Measurements from ENCODE around the gene MADCAM1. TPM values are rescaled to one million over a fixed set of nuclear protein-coding genes. Genes with fewer than 3 reads are reported as not detected.

Gene MADCAM1
- total and polyA plus RNA-seq, 2 donors (not counting 1 experiment from before 2014, with no cell fraction given): 0.70 to 2.5 TPM

- Mint-ChIP-seq H3K27ac (no peak overlapping the region), H3K4me1 (no peaks in the 10 kb centered on the region)
Observed at GRCh38 chr19:522726-523125, 26.4 kb downstream of the MADCAM1 start.

More at GRCh38 chr19:522726-523125, 26.4 kb downstream of the MADCAM1 start:
- Histone ChIP-seq H4K20me1 (ENCODE audit: control insufficient read depth, insufficient read depth, low read length, poor library complexity, severe bottlenecking) (no peaks in the 10 kb centered on the region), H3K9me3 (ENCODE audit: control extremely low read depth in 1 of 3, control insufficient read depth in 2 of 3, insufficient read depth in 1 of 3, low read length in 2 of 3) (peaks cover 0 to 8% (median 0%) of the 10 kb centered on the region in 3 donors), H3K4me2 (replicated peaks; ENCODE audit: low read depth, low read length, poor library complexity, severe bottlenecking) (no peak overlapping the region), H3K79me2 (ENCODE audit: control insufficient read depth, insufficient read depth, low read length) (no peaks in the 10 kb centered on the region), H3K27me3 (replicated peaks in 1 of 4; ENCODE audit: control extremely low read depth in 1 of 4, control insufficient read depth in 3 of 4, insufficient read depth in 4 of 4, low read length in 3 of 4) (peaks cover 0 to 4% (median 0%) of the 10 kb centered on the region in 4 experiments), H3K4me3 (ENCODE audit: control extremely low read depth in 1 of 5, extremely low read depth in 1 of 5, insufficient read depth in 1 of 5, low read depth in 2 of 5, low read length in 4 of 5) (no peak overlapping the region), H3K36me3 (replicated peaks in 1 of 2; ENCODE audit: control extremely low read depth in 1 of 2, control insufficient read depth in 1 of 2, extremely low read depth in 1 of 2, insufficient read depth in 2 of 2, low read length in 1 of 2) (no peaks in the 10 kb centered on the region), H3K27ac (ENCODE audit: low read length in 2 of 2) (no peak overlapping the region), H3K9ac (ENCODE audit: low read length) (no peak overlapping the region), H2AFZ (ENCODE audit: insufficient read depth, low read depth, low read length, poor library complexity, severe bottlenecking) (no peak overlapping the region), H3K4me1 (ENCODE audit: control insufficient read depth in 2 of 2, insufficient read depth in 2 of 2, low read length in 2 of 2) (no peaks in the 10 kb centered on the region)
- no peak for DNase-seq
- peaks cover 6% of the 10 kb centered on the region for H3K27me3 Mint-ChIP-seq
- TF ChIP-seq EZH2 (IDR thresholded peaks at IDR 0.05; ENCODE audit: borderline replicate concordance, insufficient read depth, low read depth, low read length, poor library complexity, severe bottlenecking) (no peak), CTCF (IDR thresholded peaks at IDR 0.05) (no peak)
- no peaks in the 10 kb centered on the region for H3K9me3 Mint-ChIP-seq (ENCODE audit: insufficient read depth)
- ChIA-PET CTCF (interaction anchor here (0.7 kb wide), 1 partner anchor 12 kb away, joined by 3 read pairs; no protein-coding TSS in a partner anchor), POLR2A (no interaction called here)
- ATAC-seq (ENCODE audit: low read depth): no peak
- H3K4me3 Mint-ChIP-seq: no peak overlapping the region
- intact Hi-C loops (cut with micrococcal nuclease): no loop called here
- 97% methylated on average over 11 of the region's 12 CpGs for WGBS (ENCODE audit: insufficient coverage)

Measured in B cell (primary cell).